SJCRH30 (cell line): Measurements from ENCODE around the gene TEX22. TPM values are rescaled to one million over a fixed set of nuclear protein-coding genes. Genes with fewer than 3 reads are reported as not detected.

Experiments
- DNase-seq, 2 experiments: peaks; one replicate each; pipeline ENCODE4 v3.0.0-alpha.2; 2015 to 2020
- H3K27ac ChIP-seq: fragments of 250-450 bp; sonication (Bioruptor Pico); 2 replicates; pipeline ENCODE4 v1.5.1; 2020; ENCODE audit warnings: mild to moderate bottlenecking, moderate library complexity
- H3K27me3 ChIP-seq: fragments of 250-450 bp; sonication (Bioruptor Pico); 2 replicates; pipeline ENCODE4 v1.5.1; 2020; ENCODE audit warnings: mild to moderate bottlenecking, moderate library complexity
- H3K36me3 ChIP-seq: fragments of 250-450 bp; sonication (Bioruptor Pico); 2 replicates; pipeline ENCODE4 v1.5.1; 2020; ENCODE audit warnings: mild to moderate bottlenecking, moderate library complexity
- H3K4me1 ChIP-seq: fragments of 250-450 bp; sonication (Bioruptor Pico); 2 replicates; pipeline ENCODE4 v1.5.1; 2020; ENCODE audit warnings: mild to moderate bottlenecking, moderate library complexity
- H3K4me3 ChIP-seq: fragments of 250-450 bp; sonication (Bioruptor Pico); 2 replicates; pipeline ENCODE4 v1.5.1; 2020; ENCODE audit warnings: mild to moderate bottlenecking, moderate library complexity
- H3K9me3 ChIP-seq: fragments of 250-450 bp; sonication (Bioruptor Pico); replicated peaks from 2 replicates; pipeline ENCODE4 v1.5.1; 2020; ENCODE audit warnings: mild to moderate bottlenecking, moderate library complexity
- total RNA-seq: library from RNA; depleted of rRNA; stranded (reverse); fragments of >200 nt; shearing (Covaris generic); gene quantifications from 2 replicates; pipeline ENCODE4 v1.2.3, GENCODE V29; 2014

TEX22 gene
- total RNA-seq, 1 experiment from 2014 or later: 0.06 TPM

DNA sequence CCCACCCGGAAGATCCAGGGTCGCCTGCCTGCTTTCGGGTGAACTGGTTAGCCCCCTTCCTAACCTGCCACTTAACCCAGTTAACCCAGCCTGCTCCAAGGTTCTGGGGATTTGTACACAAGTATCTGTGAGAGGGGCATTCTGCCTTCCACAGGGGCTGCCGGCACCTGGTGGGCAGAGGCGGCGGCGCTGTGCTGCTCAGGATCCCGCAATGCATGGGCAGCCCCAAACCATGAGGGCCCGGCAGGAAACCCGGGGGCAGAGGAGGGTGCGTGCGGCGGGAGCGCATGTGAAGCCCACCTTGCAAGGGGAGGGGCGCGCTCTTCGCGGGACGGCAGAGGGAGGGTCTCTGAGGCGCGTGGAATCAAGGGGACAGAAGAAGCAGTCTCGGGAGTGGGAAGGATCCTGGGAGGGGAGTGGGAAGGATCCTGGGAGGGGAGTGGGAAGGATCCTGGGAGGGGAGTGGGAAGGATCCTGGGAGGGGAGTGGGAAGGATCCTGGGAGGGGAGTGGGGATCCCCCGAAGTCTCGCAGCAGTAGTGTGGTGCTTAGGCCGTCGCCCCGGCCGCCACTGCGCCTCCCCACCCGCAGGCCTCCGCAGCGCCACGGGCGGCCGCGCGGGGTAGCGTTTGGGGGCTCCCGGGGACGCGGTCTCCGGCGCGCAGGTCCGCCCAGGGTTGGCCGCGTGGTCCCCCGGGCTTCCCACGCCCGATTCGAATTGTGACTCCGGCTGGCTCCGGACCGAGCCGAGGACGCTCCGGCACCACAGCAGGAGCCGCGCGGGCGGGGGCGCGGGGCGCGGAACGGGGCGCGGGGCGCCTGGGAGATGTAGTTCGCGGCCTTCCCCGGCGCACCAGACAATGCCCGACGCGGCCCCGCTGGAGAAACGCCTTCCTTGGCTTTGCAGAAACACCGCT lies 16.4 kb downstream of the TEX22 start:
- Histone ChIP-seq H3K27me3 (peaks cover 15% of the 10 kb centered on the region; the same call in 1 of the 2 replicates), H3K4me1 (peaks cover 13% of the 10 kb centered on the region), H3K36me3 (no peaks in the 10 kb centered on the region), H3K27ac (no peak overlapping the region), H3K9me3 (no peaks in the 10 kb centered on the region), H3K4me3 (no peak overlapping the region)
- no peak for DNase-seq

GRCh38 chr14:105415481-105416428 lies 17.4 kb downstream of the TEX22 start:
- DNase-seq: no peak
- Histone ChIP-seq H3K4me1 (peaks cover 13% of the 10 kb centered on the region), H3K36me3 (no peaks in the 10 kb centered on the region), H3K27ac (no peak overlapping the region), H3K27me3 (peaks cover 9% of the 10 kb centered on the region; the same call in 1 of the 2 replicates), H3K9me3 (no peaks in the 10 kb centered on the region), H3K4me3 (no peak overlapping the region)

- no peak overlapping the region for H3K4me3 ChIP-seq
- no peak for DNase-seq
- no peaks in the 10 kb centered on the region for H3K9me3 ChIP-seq
- peaks cover 10% of the 10 kb centered on the region for H3K4me1 ChIP-seq
- peaks cover 5% of the 10 kb centered on the region; the same call in 1 of the 2 replicates for H3K27me3 ChIP-seq
- no peak overlapping the region for H3K27ac ChIP-seq
- H3K36me3 ChIP-seq: no peaks in the 10 kb centered on the region
Observed at GRCh38 chr14:105416671-105417070, 18.3 kb downstream of the TEX22 start.

- Histone ChIP-seq H3K36me3 (peaks cover 8% of the 10 kb centered on the region), H3K4me1 (peaks cover 10% of the 10 kb centered on the region), H3K4me3 (no peak overlapping the region), H3K9me3 (no peaks in the 10 kb centered on the region), H3K27me3 (no peaks in the 10 kb centered on the region), H3K27ac (no peak overlapping the region)
- no peak for DNase-seq
Observed at GRCh38 chr14:105417690-105418121, 19.4 kb downstream of the TEX22 start.

- H3K36me3 ChIP-seq: peaks cover 14% of the 10 kb centered on the region
- no peaks in the 10 kb centered on the region for H3K27me3 ChIP-seq
- peaks cover 10% of the 10 kb centered on the region for H3K4me1 ChIP-seq
- no peaks in the 10 kb centered on the region for H3K9me3 ChIP-seq
- peak in 1 of 2 experiments; percentile 53 for DNase-seq
- H3K27ac ChIP-seq: peak overlapping the region; percentile 55; the same call in 1 of the 2 replicates
- H3K4me3 ChIP-seq: peak overlapping the region; percentile 68
Observed at GRCh38 chr14:105418269-105419194, 20.2 kb downstream of the TEX22 start.

- H3K4me1 ChIP-seq: peaks cover 10% of the 10 kb centered on the region
- peak in 1 of 2 experiments; percentile 56 for DNase-seq
- peaks cover 22% of the 10 kb centered on the region for H3K36me3 ChIP-seq
- peak within 1 kb of the TSS; percentile 91 for H3K4me3 ChIP-seq
- H3K9me3 ChIP-seq: no peaks in the 10 kb centered on the region
- H3K27me3 ChIP-seq: no peaks in the 10 kb centered on the region
- H3K27ac ChIP-seq: peak within 1 kb of the TSS; percentile 74
Observed at GRCh38 chr14:105419195-105420091, 21.1 kb downstream of the TEX22 start, which contains the start of gene MTA1. MTA1 (plus strand) TSS chr14:105419827; CDS start chr14:105420036, 209 bp downstream.

DNA sequence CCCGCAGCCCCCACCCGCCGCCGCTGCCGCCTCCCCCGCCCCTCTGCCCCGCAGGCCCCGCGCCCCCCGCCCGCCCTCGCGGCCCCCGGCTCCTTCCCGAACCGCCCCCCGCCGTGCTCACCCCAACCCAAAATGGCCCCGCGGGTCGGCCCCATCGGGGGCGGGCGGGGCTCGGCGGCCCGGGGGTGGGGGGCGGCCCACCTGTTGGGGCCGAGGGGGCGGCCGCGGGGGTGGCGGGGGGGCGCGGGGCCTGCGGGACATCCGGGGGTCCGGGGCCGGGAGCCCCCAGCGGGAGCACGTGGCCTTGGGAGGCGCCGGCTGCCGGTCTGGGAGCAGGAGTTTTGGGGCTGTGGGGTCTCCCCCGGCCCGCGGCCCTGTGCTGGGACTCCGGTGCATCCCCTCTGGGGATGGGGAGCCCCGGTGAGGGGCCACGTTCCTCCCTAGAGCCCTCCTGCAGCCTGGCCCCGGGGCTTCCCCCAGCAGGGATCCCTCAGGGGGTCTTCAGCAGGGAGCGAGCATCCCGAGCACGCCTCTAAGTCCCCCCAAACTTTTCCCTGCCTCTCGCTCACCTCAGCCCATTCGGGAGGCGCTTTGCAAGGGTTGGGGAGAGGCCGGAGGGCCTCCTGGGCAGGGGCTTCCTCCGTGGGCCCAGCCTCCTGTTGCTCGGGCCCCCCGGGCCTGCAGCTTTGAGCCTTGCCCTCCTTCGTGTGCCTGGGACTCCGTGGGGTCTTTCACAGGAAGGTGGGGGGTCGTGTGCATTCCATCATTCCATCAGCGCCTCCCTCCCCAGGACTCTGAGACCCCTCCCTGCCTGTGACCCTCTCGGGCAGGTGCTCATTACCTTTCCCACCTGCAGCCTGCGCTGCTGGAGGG lies 22.0 kb downstream of the TEX22 start:
- Histone ChIP-seq H3K4me3 (peak overlapping the region; percentile 91), H3K4me1 (peaks cover 10% of the 10 kb centered on the region), H3K27me3 (no peaks in the 10 kb centered on the region), H3K9me3 (no peaks in the 10 kb centered on the region), H3K27ac (peak overlapping the region; percentile 74), H3K36me3 (peaks cover 31% of the 10 kb centered on the region)
- DNase-seq: no peak

DNA sequence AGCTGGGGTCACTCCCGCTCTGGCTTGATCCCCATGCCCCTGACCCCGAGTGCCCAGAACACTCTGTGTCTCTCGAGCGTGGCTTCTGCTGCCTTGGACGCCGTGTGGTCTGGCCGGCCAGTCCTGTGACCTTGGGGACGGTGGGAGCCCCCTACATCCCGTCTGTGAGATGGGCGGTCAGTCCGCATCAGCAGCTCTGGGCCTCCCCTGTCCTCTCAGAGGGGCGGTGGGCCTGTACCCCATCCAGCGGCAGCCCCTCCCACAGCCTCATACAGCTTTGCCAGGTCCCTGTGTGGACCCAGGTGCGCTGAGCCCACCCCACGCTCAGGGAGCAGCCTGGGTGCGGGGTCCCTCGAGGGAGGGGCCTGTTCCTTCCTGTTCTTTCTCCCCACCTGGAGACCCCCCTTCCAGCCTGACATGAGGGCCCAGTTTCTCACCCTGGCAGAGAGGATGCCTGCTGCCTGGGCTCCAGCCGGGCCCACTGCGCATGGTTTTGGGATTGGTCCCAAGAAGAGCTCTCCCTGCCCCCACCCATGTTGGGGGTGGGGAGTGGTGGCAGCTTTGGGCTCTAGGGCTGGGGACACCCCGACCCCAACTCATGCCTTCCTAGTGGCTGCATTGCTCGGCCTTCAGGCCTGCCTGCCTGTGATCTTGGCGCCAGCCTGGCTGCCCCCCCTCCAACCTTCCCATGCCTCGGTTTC lies 22.8 kb downstream of the TEX22 start:
- Histone ChIP-seq H3K27ac (peak overlapping the region; percentile 74), H3K4me1 (peaks cover 10% of the 10 kb centered on the region), H3K27me3 (no peaks in the 10 kb centered on the region), H3K36me3 (peaks cover 37% of the 10 kb centered on the region), H3K4me3 (peak overlapping the region; percentile 91), H3K9me3 (no peaks in the 10 kb centered on the region)
- no peak for DNase-seq

DNA sequence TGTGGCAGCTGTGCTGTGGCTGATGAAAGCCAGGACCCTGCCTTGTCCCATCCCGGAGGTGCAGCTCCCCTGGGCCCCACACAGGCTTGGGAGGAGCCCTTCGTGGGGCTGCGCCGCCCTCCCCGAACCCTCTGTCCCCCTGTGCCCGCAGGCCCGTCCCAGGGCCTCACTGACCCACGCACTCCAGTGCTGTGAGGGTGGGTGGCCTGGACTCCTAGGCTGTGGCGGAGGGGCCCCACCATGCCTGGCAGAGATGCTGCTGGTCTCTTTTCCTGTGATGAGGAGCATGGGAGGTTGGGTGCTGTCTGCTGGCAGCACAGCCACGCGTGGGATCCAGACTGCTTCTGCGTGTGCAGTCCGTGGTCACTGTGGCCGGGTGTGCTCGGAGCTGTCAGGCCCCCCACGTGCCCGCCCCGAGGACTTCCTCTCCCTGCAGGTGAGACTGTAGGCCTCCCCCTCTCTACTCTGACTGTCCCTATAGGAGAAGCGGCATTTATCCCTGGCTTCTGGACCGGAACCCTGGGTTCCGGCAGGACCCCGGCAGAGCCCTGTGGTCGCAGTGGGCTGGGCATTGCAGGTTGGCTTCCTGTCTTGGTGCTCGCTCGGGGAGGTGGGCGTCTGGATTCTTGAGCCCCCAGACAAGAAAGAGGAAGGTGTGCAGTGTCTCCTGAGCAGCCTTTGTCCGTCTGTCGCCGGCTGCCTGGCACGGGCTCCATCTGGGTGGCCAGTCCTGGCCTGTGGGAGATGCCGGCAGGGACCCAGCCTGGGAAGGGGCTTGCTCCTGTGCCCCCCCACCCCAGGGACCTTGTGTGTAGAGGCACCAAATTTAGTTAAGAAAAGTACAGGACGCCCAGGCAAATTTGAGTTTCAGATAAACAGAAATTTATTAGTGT lies 23.6 kb downstream of the TEX22 start:
- no peak overlapping the region for H3K4me3 ChIP-seq
- no peak for DNase-seq
- H3K27ac ChIP-seq: no peak overlapping the region
- no peaks in the 10 kb centered on the region for H3K27me3 ChIP-seq
- H3K4me1 ChIP-seq: peaks cover 10% of the 10 kb centered on the region
- no peaks in the 10 kb centered on the region for H3K9me3 ChIP-seq
- H3K36me3 ChIP-seq: peaks cover 44% of the 10 kb centered on the region

- DNase-seq: no peak
- Histone ChIP-seq H3K27me3 (no peaks in the 10 kb centered on the region), H3K4me3 (no peak overlapping the region), H3K9me3 (no peaks in the 10 kb centered on the region), H3K36me3 (peaks cover 53% of the 10 kb centered on the region), H3K4me1 (peaks cover 10% of the 10 kb centered on the region), H3K27ac (no peak overlapping the region)
Observed at GRCh38 chr14:105422695-105423487, 24.6 kb downstream of the TEX22 start.
